Adrenal gland (tissue), 12 donors: ENCODE measurements around the gene CYCS. TPM values are rescaled to one million over a fixed set of nuclear protein-coding genes. Genes with fewer than 3 reads are reported as not detected.

Source experiments
- DNase-seq, 7 donors: peaks; one replicate each; pipeline ENCODE4 v3.0.0-alpha.2; 2019 to 2020
- H3K27ac ChIP-seq, 5 donors: fragments of 200-600 bp; sonication (generic) in 4 of 5; 1 replicate in 3 of 5; 2 replicates in 2 of 5; pipeline versions ENCODE4 v1.5.1 to v1.8.0; 2016 to 2020; ENCODE audit warnings: mild to moderate bottlenecking in 1 of 5
- H3K27me3 ChIP-seq: fragments of 200-600 bp; 2 replicates; pipeline ENCODE4 v1.8.0; 2021
- H3K36me3 ChIP-seq, 2 donors: fragments of 200-600 bp; replicated peaks in 1 of 2; 1 replicate in 1 of 2; 2 replicates in 1 of 2; pipeline versions ENCODE4 v1.5.1 to v1.8.0; 2018 to 2022
- H3K4me1 ChIP-seq, 2 donors: fragments of 200-600 bp; replicated peaks in 1 of 2; 1 replicate in 1 of 2; 2 replicates in 1 of 2; pipeline versions ENCODE4 v1.5.1 to v1.8.0; 2018 to 2021
- H3K4me3 ChIP-seq, 4 donors: fragments of 200-600 bp; sonication (generic) in 3 of 4; one replicate each; pipeline ENCODE4 v1.5.1; 2016 to 2018
- H3K9me3 ChIP-seq, 3 donors: fragments of 200-600 bp; sonication (generic) in 1 of 3; replicated peaks in 1 of 3; 1 replicate in 2 of 3; 2 replicates in 1 of 3; pipeline versions ENCODE4 v1.5.1 to v1.8.0; 2016 to 2021
- CTCF ChIP-seq, 6 experiments: fragments of 450-650 bp in 4 of 6; fragments of 200-600 bp in 2 of 6; sonication (generic) in 1 of 6; IDR thresholded peaks; 1 replicate in 5 of 6; 2 replicates in 1 of 6; pipeline versions ENCODE4 v1.5.1 to v1.8.0; 2016 to 2021; ENCODE audit warnings: antibody characterized with exemption in 6 of 6, mild to moderate bottlenecking in 2 of 6, moderate library complexity in 1 of 6
- POLR2A ChIP-seq, 2 donors: fragments of 450-650 bp; IDR thresholded peaks; one replicate each; pipeline ENCODE4 v1.6.1; 2017; ENCODE audit warnings: antibody characterized with exemption in 2 of 2, mild to moderate bottlenecking in 2 of 2, moderate library complexity in 1 of 2
- WGBS, 4 donors: extraction: QIAGEN DNeasy Blood & Tissue Kit in 2 of 4; methylation state at CpG; one replicate each; pipeline versions ENCODE4 v1.1.5 to v1.1.7; 2013 to 2017; 5-methylcytosine and 5-hydroxymethylcytosine counted together
- intact Hi-C, 2 donors: fragments of 100-400 bp; cut with DNase I; formaldehyde crosslinking; loops; one replicate each; pipeline versions ENCODE4 v1.14.1 to v1.15.0; 2022 to 2023
- polyA plus RNA-seq, 3 donors: library from polyadenylated mRNA; stranded (reverse); fragments of 200-250 nt in 2 of 3; fragments of 350-450 nt in 1 of 3; fragmentation: Illumina TruSeq in 1 of 3; extraction: RNeasy Lipid Tissue Mini Kit (QIAGEN cat#74804) in 1 of 3; gene quantifications; one replicate each; pipeline ENCODE4 v1.2.3, GENCODE V29; 2013 to 2014
- total RNA-seq, 9 donors: library from RNA; depleted of rRNA in 4 of 9; stranded (reverse); fragments of >200 nt in 4 of 9; fragments of 120-200 nt in 1 of 9; fragmentation: NEBNext Ultra II Directional in 1 of 9; extraction: Animal tissue kit (Norgen Biotek cat#: 25700) in 1 of 9; gene quantifications; one replicate each; pipeline versions ENCODE4 v1.1.0 to v1.2.4, GENCODE V29; 2013 to 2023
- donor health status: healthy with polysubstance abuse.
- donor health status: Bipolar disorder and iron deficiency.
- donor health status: DM: yes; HTN: yes; CAD: no.
- donor health status: DM: no; HTN: no; CAD: no.
- donor health status: DM: no; HTN: no; CAD: no.
- donor health status: DM: yes; HTN: yes; CAD: no.

CYCS gene
- total and polyA plus RNA-seq, 12 donors = 15.0 to 241 (median 53.0) TPM

DNA sequence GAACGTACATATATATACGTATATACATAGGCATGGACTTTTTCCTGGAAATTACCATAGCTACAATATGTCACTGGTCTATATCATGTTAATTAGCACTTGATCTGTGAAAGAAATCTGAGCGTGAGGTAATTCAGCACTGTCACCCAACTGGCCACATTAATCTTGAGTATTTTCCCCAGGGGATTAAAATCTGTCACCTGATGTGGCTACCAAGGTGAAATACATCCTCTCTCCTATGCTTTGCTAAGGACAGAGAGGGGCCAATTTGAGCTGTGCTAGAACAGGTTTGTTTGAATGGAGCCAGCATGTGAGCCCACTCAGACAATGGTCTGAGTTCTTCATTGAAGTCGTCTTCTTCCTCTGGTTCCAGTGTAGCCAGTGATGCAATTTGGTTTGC lies 33.3 kb downstream of the CYCS start:
- no peak overlapping the region for H3K27ac ChIP-seq
- intact Hi-C loops = no loop called here
- WGBS, 4 donors = 64 to 74% (median 71%) methylated on average over 4 of the region's 4 CpGs
- no peak overlapping the region for H3K4me3 ChIP-seq
- no peaks in the 10 kb centered on the region for H3K36me3 ChIP-seq
- no peak for DNase-seq
- TF ChIP-seq CTCF (IDR thresholded peaks at IDR 0.05) (no peak), POLR2A (IDR thresholded peaks at IDR 0.05) (no peak)
- H3K4me1 ChIP-seq = no peaks in the 10 kb centered on the region
- H3K9me3 ChIP-seq = no peaks in the 10 kb centered on the region
- H3K27me3 ChIP-seq = no peaks in the 10 kb centered on the region

DNA sequence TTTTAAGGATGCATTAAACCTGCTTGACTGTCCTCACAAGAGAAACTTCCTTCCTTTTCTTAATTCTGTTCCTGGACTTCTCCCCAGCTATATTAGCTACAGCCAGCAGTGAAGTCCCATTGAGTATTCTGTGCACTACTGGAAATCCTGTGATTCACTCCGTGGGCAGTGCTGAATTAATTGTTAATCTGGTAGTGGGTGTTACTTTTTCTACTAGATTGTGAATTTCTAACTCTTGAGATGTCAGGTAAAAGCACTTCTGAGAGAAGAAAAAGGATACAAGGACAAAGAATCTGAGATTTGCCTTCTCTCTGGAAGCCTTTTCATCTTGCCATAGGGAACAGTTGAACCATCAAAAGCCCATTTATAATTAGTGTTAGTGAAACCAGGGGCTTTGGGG lies 33.9 kb downstream of the CYCS start:
- no peak overlapping the region for H3K4me3 ChIP-seq
- no peaks in the 10 kb centered on the region for H3K27me3 ChIP-seq
- H3K36me3 ChIP-seq = no peaks in the 10 kb centered on the region
- H3K4me1 ChIP-seq = no peaks in the 10 kb centered on the region
- H3K27ac ChIP-seq = no peak overlapping the region
- intact Hi-C loops = no loop called here
- TF ChIP-seq POLR2A (IDR thresholded peaks at IDR 0.05) = no peak
- no peak for TF ChIP-seq CTCF (IDR thresholded peaks at IDR 0.05)
- no peaks in the 10 kb centered on the region for H3K9me3 ChIP-seq
- 44 to 61% (median 54%) methylated on average over 1 of the region's 1 CpG for WGBS, 4 donors
- no peak for DNase-seq

- Histone ChIP-seq H3K36me3 (no peaks in the 10 kb centered on the region), H3K4me1 (no peaks in the 10 kb centered on the region), H3K9me3 (no peaks in the 10 kb centered on the region), H3K4me3 (no peak overlapping the region), H3K27me3 (no peaks in the 10 kb centered on the region), H3K27ac (no peak overlapping the region)
- 70 to 83% (median 74%) methylated on average over 4 of the region's 4 CpGs for WGBS, 4 donors
- intact Hi-C loops = no loop called here
- TF ChIP-seq POLR2A (IDR thresholded peaks at IDR 0.05) (no peak), CTCF (IDR thresholded peaks at IDR 0.05) (no peak)
- no peak for DNase-seq
Measured at GRCh38 chr7:25090374-25090773, 34.7 kb downstream of the CYCS start.

DNA sequence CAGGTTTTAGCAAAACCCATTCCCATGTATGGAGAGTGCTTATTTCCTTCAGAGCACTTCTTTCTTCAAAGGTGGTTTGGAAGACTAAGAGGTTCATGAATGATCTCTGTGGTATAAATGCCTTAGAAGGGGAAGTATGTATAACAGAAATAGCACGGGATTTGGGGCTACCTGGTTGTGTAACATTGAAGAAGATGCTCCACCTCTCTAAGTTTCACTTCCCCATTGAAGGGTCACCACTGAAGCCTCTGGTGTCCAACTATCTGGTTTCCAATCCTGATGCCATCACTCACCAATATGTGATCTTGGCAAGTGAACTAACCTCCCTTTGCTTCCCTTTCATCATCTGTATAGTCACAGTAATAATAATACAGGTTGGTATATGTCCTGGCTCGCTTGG lies 37.2 kb downstream of the CYCS start:
- DNase-seq = no peak
- Histone ChIP-seq H3K4me3 (no peak overlapping the region), H3K9me3 (no peaks in the 10 kb centered on the region), H3K4me1 (no peaks in the 10 kb centered on the region), H3K36me3 (no peaks in the 10 kb centered on the region), H3K27ac (no peak overlapping the region), H3K27me3 (no peaks in the 10 kb centered on the region)
- TF ChIP-seq CTCF (IDR thresholded peaks at IDR 0.05) = no peak
- no peak for TF ChIP-seq POLR2A (IDR thresholded peaks at IDR 0.05)
- 61 to 78% (median 68%) methylated on average over 2 of the region's 2 CpGs for WGBS, 4 donors
- intact Hi-C loops = no loop called here
